IMR-90 (cell line): ENCODE results near the gene ANKS3. TPM values are rescaled to one million over a fixed set of nuclear protein-coding genes. Genes with fewer than 3 reads are reported as not detected.

Experiments used
- ATAC-seq: fragments of 200-7000 bp; cut with Tn5 transposase; 2 replicates; pipeline ENCODE4 v1.9.1; 2020; ENCODE audit warnings: low read depth, mild to moderate bottlenecking, moderate library complexity
- BruUV-seq: library from RNA; stranded (reverse); fragments of 400-500 nt; replicated peaks from 2 replicates; lab custom pipeline; 2021; lab: Mats Ljungman, UMichigan
- CTCF ChIA-PET: fragments of 300-600 bp; formaldehyde crosslinking; extraction: SDS; loops from one replicate; lab custom pipeline; 2021; ENCODE audit warnings: antibody characterized with exemption; lab: Yijun Ruan, JAX
- POLR2A ChIA-PET: fragments of 300-600 bp; sonication (Branson Sonifier 250); formaldehyde crosslinking; loops from one replicate; lab custom pipeline; 2022; ENCODE audit warnings: antibody characterized with exemption; ENCODE audit not compliant: unreplicated experiment; lab: Charles Lee
- DNase-seq: peaks from one replicate; pipeline ENCODE4 v3.0.0; 2013
- H2AFZ ChIP-seq: replicated peaks from 2 replicates; pipeline ENCODE3; 2013; ENCODE audit warnings: low read length, mild to moderate bottlenecking; ENCODE audit not compliant: poor library complexity
- H2AK5ac ChIP-seq: 2 replicates; pipeline ENCODE4 v1.6.1; 2013; ENCODE audit warnings: low read depth, low read length, inconsistent platforms
- H2AK9ac ChIP-seq: replicated peaks from 2 replicates; pipeline ENCODE3; 2013; ENCODE audit warnings: mild to moderate bottlenecking, low read depth, low read length, moderate library complexity; ENCODE audit not compliant: poor library complexity
- H2BK120ac ChIP-seq: 2 replicates; pipeline ENCODE4 v1.6.1; 2013; ENCODE audit warnings: low read depth, low read length, inconsistent platforms
- H2BK15ac ChIP-seq: 3 replicates; pipeline ENCODE4 v1.6.1; 2013; ENCODE audit warnings: low read depth, low read length, inconsistent platforms
- H2BK20ac ChIP-seq: 2 replicates; pipeline ENCODE4 v1.6.1; 2013; ENCODE audit warnings: low read depth, mild to moderate bottlenecking, inconsistent platforms, low read length, moderate library complexity
- H2BK5ac ChIP-seq: 2 replicates; pipeline ENCODE4 v1.6.1; 2013; ENCODE audit warnings: mild to moderate bottlenecking, low read depth, low read length, inconsistent platforms; ENCODE audit not compliant: poor library complexity, severe bottlenecking
- H3K14ac ChIP-seq: replicated peaks from 2 replicates; pipeline ENCODE4 v1.6.1; 2013; ENCODE audit warnings: low read depth, low read length, inconsistent platforms
- H3K18ac ChIP-seq: 2 replicates; pipeline ENCODE4 v1.6.1; 2013; ENCODE audit warnings: low read depth, low read length, control low read depth
- H3K23ac ChIP-seq: 2 replicates; pipeline ENCODE4 v1.6.1; 2013; ENCODE audit warnings: low read depth, low read length, inconsistent platforms
- H3K27ac ChIP-seq: 2 replicates; pipeline ENCODE4 v1.5.1; 2013; ENCODE audit warnings: mild to moderate bottlenecking, control low read depth, low read length; ENCODE audit not compliant: insufficient read depth
- H3K27me3 ChIP-seq: 2 replicates; pipeline ENCODE4 v1.6.1; 2013; ENCODE audit warnings: low read length; ENCODE audit not compliant: control insufficient read depth, insufficient read depth
- H3K36me3 ChIP-seq: 2 replicates; pipeline ENCODE4 v1.6.1; 2013; ENCODE audit warnings: low read length, mixed read lengths; ENCODE audit not compliant: control insufficient read depth, insufficient read depth
- H3K4ac ChIP-seq: 2 replicates; pipeline ENCODE4 v1.6.1; 2013; ENCODE audit warnings: low read depth, low read length, inconsistent platforms
- H3K4me1 ChIP-seq: 2 replicates; pipeline ENCODE4 v1.6.1; 2013; ENCODE audit warnings: low read length, mixed read lengths; ENCODE audit not compliant: control insufficient read depth, insufficient read depth
- H3K4me2 ChIP-seq: 2 replicates; pipeline ENCODE4 v1.6.1; 2013; ENCODE audit warnings: low read depth, mild to moderate bottlenecking, control low read depth, low read length, moderate library complexity
- H3K4me3 ChIP-seq: 2 replicates; pipeline ENCODE4 v1.5.1; 2013; ENCODE audit warnings: low read depth, mild to moderate bottlenecking, control low read depth, low read length, moderate library complexity; ENCODE audit not compliant: insufficient read depth
- H3K56ac ChIP-seq: 2 replicates; pipeline ENCODE4 v1.6.1; 2013; ENCODE audit warnings: low read length, inconsistent platforms; ENCODE audit not compliant: insufficient read depth; ENCODE audit errors: extremely low read depth
- H3K79me1 ChIP-seq, 2 experiments: 2 replicates each; pipeline ENCODE4 v1.6.1; 2013; ENCODE audit warnings: low read length in 2 of 2, inconsistent platforms in 1 of 2, low read depth in 1 of 2
- H3K9ac ChIP-seq: 2 replicates; pipeline ENCODE4 v1.6.1; 2013; ENCODE audit warnings: low read depth, low read length, control low read depth
- H3K9me1 ChIP-seq: 2 replicates; pipeline ENCODE4 v1.6.1; 2013; ENCODE audit warnings: low read length, inconsistent platforms; ENCODE audit not compliant: insufficient read depth
- H3K9me3 ChIP-seq: 2 replicates; pipeline ENCODE4 v1.6.1; 2013; ENCODE audit warnings: low read length; ENCODE audit not compliant: control insufficient read depth, insufficient read depth
- H4K20me1 ChIP-seq: 2 replicates; pipeline ENCODE4 v1.6.1; 2013; ENCODE audit warnings: low read length, inconsistent platforms; ENCODE audit not compliant: insufficient read depth
- H4K5ac ChIP-seq: 2 replicates; pipeline ENCODE4 v1.6.1; 2013; ENCODE audit warnings: mild to moderate bottlenecking, low read depth, low read length, control low read depth
- H4K8ac ChIP-seq, 2 experiments: 2 replicates each; pipeline ENCODE4 v1.6.1; 2013; ENCODE audit warnings: low read depth in 2 of 2, low read length in 2 of 2, control low read depth in 1 of 2, inconsistent platforms in 1 of 2
- H4K91ac ChIP-seq: 2 replicates; pipeline ENCODE4 v1.6.1; 2013; ENCODE audit warnings: low read depth, low read length, inconsistent platforms; ENCODE audit not compliant: insufficient read depth
- BHLHE40 ChIP-seq: fragments of 150-350 bp; IDR thresholded peaks from 2 replicates; pipeline ENCODE4 v1.6.1; 2016; ENCODE audit warnings: mild to moderate bottlenecking, low read depth, low read length
- CEBPB ChIP-seq: IDR thresholded peaks from 2 replicates; pipeline ENCODE4 v1.6.1; 2012; ENCODE audit warnings: low read depth, low read length, improper control_type of control experiment
- CHD1 ChIP-seq: IDR thresholded peaks from 2 replicates; pipeline ENCODE4 v1.6.1; 2012; ENCODE audit warnings: low read depth, low read length, improper control_type of control experiment
- FOS ChIP-seq: fragments of 150-350 bp; IDR thresholded peaks from 2 replicates; pipeline ENCODE4 v1.6.1; 2016; ENCODE audit warnings: low read depth, low read length
- MAFK ChIP-seq: IDR thresholded peaks from 2 replicates; pipeline ENCODE4 v1.6.1; 2012; ENCODE audit warnings: low read depth, low read length, improper control_type of control experiment
- MAZ ChIP-seq: IDR thresholded peaks from 2 replicates; pipeline ENCODE4 v1.6.1; 2012; ENCODE audit warnings: low read depth, mild to moderate bottlenecking, low read length, improper control_type of control experiment, moderate library complexity, borderline replicate concordance
- MXI1 ChIP-seq: IDR thresholded peaks from 2 replicates; pipeline ENCODE4 v1.6.1; 2012; ENCODE audit warnings: low read depth, mild to moderate bottlenecking, low read length, moderate library complexity, borderline replicate concordance
- NFE2L2 ChIP-seq: fragments of 150-350 bp; IDR thresholded peaks from 2 replicates; pipeline ENCODE4 v1.6.1; 2016; ENCODE audit warnings: low read depth, mild to moderate bottlenecking, low read length
- POLR2A ChIP-seq: IDR thresholded peaks from 2 replicates; pipeline ENCODE4 v1.6.1; 2012; ENCODE audit warnings: mild to moderate bottlenecking, low read depth, low read length
- RAD21 ChIP-seq: IDR thresholded peaks from 2 replicates; pipeline ENCODE4 v1.6.1; 2012; ENCODE audit warnings: low read length, improper control_type of control experiment
- RCOR1 ChIP-seq: IDR thresholded peaks from 2 replicates; pipeline ENCODE4 v1.6.1; 2012; ENCODE audit warnings: mild to moderate bottlenecking, low read length, improper control_type of control experiment; ENCODE audit not compliant: insufficient replicate concordance
- RFX5 ChIP-seq: IDR thresholded peaks from 2 replicates; pipeline ENCODE4 v1.8.0; 2012; ENCODE audit warnings: low read depth, mild to moderate bottlenecking, low read length, moderate library complexity
- SMC3 ChIP-seq: fragments of 150-350 bp; IDR thresholded peaks from 2 replicates; pipeline ENCODE4 v1.6.1; 2016; ENCODE audit warnings: low read depth, mild to moderate bottlenecking, antibody characterized with exemption, low read length, moderate library complexity
- WGBS, 2 experiments: methylation state at CpG; one replicate each; pipeline versions ENCODE4 v1.1.5 to v1.1.7; 2013; ENCODE audit warnings: missing lambda C conversion rate in 2 of 2; ENCODE audit not compliant: insufficient read length in 1 of 2; ENCODE audit errors: extremely low coverage in 2 of 2; 5-methylcytosine and 5-hydroxymethylcytosine counted together
- dilution Hi-C: fragments of 300-500 bp; cut with HindIII; formaldehyde crosslinking; loops from one replicate; pipeline ENCODE4 v1.14.3; 2018; ENCODE audit warnings: low sequenced_read_pairs; ENCODE audit not compliant: unreplicated experiment
- in situ Hi-C: fragments of 300-500 bp; cut with MboI; formaldehyde crosslinking; loops from 3 replicates; pipeline ENCODE4 v1.14.3; 2019; ENCODE audit warnings: low sequenced_read_pairs, inconsistent platforms, mixed read lengths
- intact Hi-C: fragments of 100-400 bp; cut with micrococcal nuclease; formaldehyde crosslinking; loops from 2 replicates; pipeline ENCODE4 v1.10.0; 2022
- polyA plus RNA-seq, 3 experiments: library from polyadenylated mRNA; depleted of rRNA; stranded (reverse); fragments of >200 nt; gene quantifications; 2 replicates each; pipeline ENCODE4 v1.2.3, GENCODE V29; 2012; ENCODE audit warnings: low replicate concordance in 1 of 3
- total RNA-seq: library from RNA; depleted of rRNA; stranded (reverse); fragments of >200 nt; gene quantifications from 2 replicates; pipeline ENCODE4 v1.2.3, GENCODE V29; 2012
- TF ChIP-seq, protein P1 (sequence below): fragments of 150-350 bp; IDR thresholded peaks from 2 replicates; pipeline ENCODE4 v1.6.1; 2017; ENCODE audit warnings: mild to moderate bottlenecking, antibody characterized with exemption, low read length, low read depth
- TF ChIP-seq, protein P2 (sequence below): fragments of 150-350 bp; IDR thresholded peaks from 2 replicates; pipeline ENCODE4 v1.6.1; 2016; ENCODE audit warnings: low read depth, mild to moderate bottlenecking, low read length, moderate library complexity, borderline replicate concordance
- TF ChIP-seq, protein P3 (sequence below): conservative IDR thresholded peaks from 2 replicates; pipeline ENCODE4 v1.5.1; 2012; ENCODE audit warnings: mild to moderate bottlenecking, low read depth, low read length, improper control_type of control experiment

ANKS3 gene
- total and polyA plus RNA-seq, 2 of the 4 experiments (the other 2 are of a cell fraction) = 24.4 to 25.0 TPM

DNA sequence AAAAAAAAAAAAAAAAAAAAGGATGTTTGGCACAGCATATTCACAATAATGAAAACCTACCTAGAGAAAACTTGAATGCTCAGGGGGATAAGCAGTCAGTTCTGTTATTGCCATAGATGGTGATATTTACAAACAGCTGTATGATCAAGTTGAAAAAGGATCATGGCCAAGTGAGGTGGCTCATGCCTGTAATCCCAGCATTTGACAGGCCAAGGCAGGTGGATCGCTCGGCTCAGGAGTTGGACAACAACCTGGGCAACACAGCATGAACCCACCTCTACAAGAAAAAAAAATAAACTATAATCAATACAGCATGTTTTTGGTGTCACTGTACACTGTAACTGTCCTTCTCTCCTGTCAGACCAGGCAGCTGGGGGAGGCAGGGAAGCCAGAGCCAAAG is 19.1 kb downstream of the ANKS3 start:
- Histone ChIP-seq H2BK15ac (no peak overlapping the region), H4K5ac (no peak overlapping the region), H3K56ac (no peak overlapping the region), H2AK5ac (no peak overlapping the region), H3K4me3 (no peak overlapping the region), H3K27me3 (no peaks in the 10 kb centered on the region), H3K4ac (no peak overlapping the region), H2AFZ (no peak overlapping the region), H3K9me1 (peaks cover 3% of the 10 kb centered on the region; the same call in 1 of the 2 replicates), H3K27ac (no peak overlapping the region), H3K14ac (no peak overlapping the region), H2BK20ac (no peak overlapping the region), H4K20me1 (peaks cover 3% of the 10 kb centered on the region; the same call in 1 of the 2 replicates), H3K4me2 (no peak overlapping the region), H4K91ac (no peak overlapping the region), H3K9ac (no peak overlapping the region), H3K9me3 (no peaks in the 10 kb centered on the region), H4K8ac (no peak overlapping the region), H2AK9ac (no peak overlapping the region), H2BK5ac (no peak overlapping the region), H3K4me1 (no peaks in the 10 kb centered on the region), H3K18ac (no peak overlapping the region), H2BK120ac (no peak overlapping the region), H3K23ac (no peak overlapping the region), H3K79me1 (peaks cover 3 to 25% of the 10 kb centered on the region in 2 experiments; a peak in 3 of 4 replicates), H3K36me3 (peaks cover 29% of the 10 kb centered on the region)
- dilution Hi-C loops = no loop called here
- in situ Hi-C loops = no loop called here
- no peak for DNase-seq
- no CpG with 5 or more reads among the region's 2 CpGs for WGBS, 2 experiments
- ChIA-PET CTCF (no interaction called here), POLR2A (no interaction called here)
- intact Hi-C loops = no loop called here
- no peak for ATAC-seq
- BruUV-seq = no TSS peak
- TF ChIP-seq CHD1 (no peak), BHLHE40 (no peak), RCOR1 (no peak), RAD21 (no peak), MAZ (no peak), SMC3 (no peak), CEBPB (no peak), RFX5 (no peak), MAFK (no peak), NFE2L2 (no peak), FOS (no peak), MXI1 (no peak), POLR2A (no peak)
- TF ChIP-seq, protein P1, sequence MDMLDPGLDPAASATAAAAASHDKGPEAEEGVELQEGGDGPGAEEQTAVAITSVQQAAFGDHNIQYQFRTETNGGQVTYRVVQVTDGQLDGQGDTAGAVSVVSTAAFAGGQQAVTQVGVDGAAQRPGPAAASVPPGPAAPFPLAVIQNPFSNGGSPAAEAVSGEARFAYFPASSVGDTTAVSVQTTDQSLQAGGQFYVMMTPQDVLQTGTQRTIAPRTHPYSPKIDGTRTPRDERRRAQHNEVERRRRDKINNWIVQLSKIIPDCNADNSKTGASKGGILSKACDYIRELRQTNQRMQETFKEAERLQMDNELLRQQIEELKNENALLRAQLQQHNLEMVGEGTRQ = no peak
- TF ChIP-seq, protein P2, sequence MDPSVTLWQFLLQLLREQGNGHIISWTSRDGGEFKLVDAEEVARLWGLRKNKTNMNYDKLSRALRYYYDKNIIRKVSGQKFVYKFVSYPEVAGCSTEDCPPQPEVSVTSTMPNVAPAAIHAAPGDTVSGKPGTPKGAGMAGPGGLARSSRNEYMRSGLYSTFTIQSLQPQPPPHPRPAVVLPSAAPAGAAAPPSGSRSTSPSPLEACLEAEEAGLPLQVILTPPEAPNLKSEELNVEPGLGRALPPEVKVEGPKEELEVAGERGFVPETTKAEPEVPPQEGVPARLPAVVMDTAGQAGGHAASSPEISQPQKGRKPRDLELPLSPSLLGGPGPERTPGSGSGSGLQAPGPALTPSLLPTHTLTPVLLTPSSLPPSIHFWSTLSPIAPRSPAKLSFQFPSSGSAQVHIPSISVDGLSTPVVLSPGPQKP = no peak
- TF ChIP-seq, protein P3, sequence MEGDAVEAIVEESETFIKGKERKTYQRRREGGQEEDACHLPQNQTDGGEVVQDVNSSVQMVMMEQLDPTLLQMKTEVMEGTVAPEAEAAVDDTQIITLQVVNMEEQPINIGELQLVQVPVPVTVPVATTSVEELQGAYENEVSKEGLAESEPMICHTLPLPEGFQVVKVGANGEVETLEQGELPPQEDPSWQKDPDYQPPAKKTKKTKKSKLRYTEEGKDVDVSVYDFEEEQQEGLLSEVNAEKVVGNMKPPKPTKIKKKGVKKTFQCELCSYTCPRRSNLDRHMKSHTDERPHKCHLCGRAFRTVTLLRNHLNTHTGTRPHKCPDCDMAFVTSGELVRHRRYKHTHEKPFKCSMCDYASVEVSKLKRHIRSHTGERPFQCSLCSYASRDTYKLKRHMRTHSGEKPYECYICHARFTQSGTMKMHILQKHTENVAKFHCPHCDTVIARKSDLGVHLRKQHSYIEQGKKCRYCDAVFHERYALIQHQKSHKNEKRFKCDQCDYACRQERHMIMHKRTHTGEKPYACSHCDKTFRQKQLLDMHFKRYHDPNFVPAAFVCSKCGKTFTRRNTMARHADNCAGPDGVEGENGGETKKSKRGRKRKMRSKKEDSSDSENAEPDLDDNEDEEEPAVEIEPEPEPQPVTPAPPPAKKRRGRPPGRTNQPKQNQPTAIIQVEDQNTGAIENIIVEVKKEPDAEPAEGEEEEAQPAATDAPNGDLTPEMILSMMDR = no peak
